ENCODE measurements around the gene SC5D. TPM values are rescaled to one million over a fixed set of nuclear protein-coding genes. Genes with fewer than 3 reads are reported as not detected.

Gene SC5D
- total and polyA plus RNA-seq, 3 experiments from 2014 or later = 7.8 to 23.6 (median 21.9) TPM

- no peaks in the 10 kb centered on the region for H3K27me3 ChIP-seq (ENCODE audit: insufficient read depth, low read length, poor library complexity, severe bottlenecking)
- no peaks in the 10 kb centered on the region for H3K9me3 ChIP-seq (ENCODE audit: low read length)
- H3K4me3 ChIP-seq (ENCODE audit: low read length) = no peak overlapping the region
- CTCF ChIA-PET = no interaction called here
- POLR2A ChIA-PET = no interaction called here
- Mint-ChIP-seq H3K27me3 (peaks cover 4 to 33% of the 10 kb centered on the region in 2 donors), H3K9me3 (peaks cover 0 to 9% (median 2%) of the 10 kb centered on the region in 5 donors), H3K4me1 (no peaks in the 10 kb centered on the region), H3K4me3 (no peak overlapping the region), H3K27ac (no peak overlapping the region), H3K36me3 (peaks cover 0 to 16% (median 0%) of the 10 kb centered on the region in 3 donors)
- H3K36me3 ChIP-seq (ENCODE audit: insufficient read depth, low read length) = no peaks in the 10 kb centered on the region
- no peak overlapping the region for H3K27ac ChIP-seq (ENCODE audit: low read depth, low read length)
- DNase-seq = no peak
- no peaks in the 10 kb centered on the region for H3K4me1 ChIP-seq (ENCODE audit: insufficient read depth, low read length)
Observed at GRCh38 chr11:121274332-121274991, 18.1 kb upstream of the SC5D start.

GRCh38 chr11:121281698-121282097, 10.9 kb upstream of the SC5D start:
- POLR2A ChIA-PET = no interaction called here
- Histone ChIP-seq H3K27ac (ENCODE audit: low read depth, low read length) (no peak overlapping the region), H3K27me3 (ENCODE audit: insufficient read depth, low read length, poor library complexity, severe bottlenecking) (peaks cover 5% of the 10 kb centered on the region), H3K4me1 (ENCODE audit: insufficient read depth, low read length) (no peaks in the 10 kb centered on the region), H3K4me3 (ENCODE audit: low read length) (no peak overlapping the region), H3K36me3 (ENCODE audit: insufficient read depth, low read length) (no peaks in the 10 kb centered on the region), H3K9me3 (ENCODE audit: low read length) (no peaks in the 10 kb centered on the region)
- DNase-seq = no peak
- H3K27ac Mint-ChIP-seq = no peak overlapping the region
- H3K27me3 Mint-ChIP-seq = peaks cover 16 to 64% of the 10 kb centered on the region in 2 donors
- no peaks in the 10 kb centered on the region for H3K4me1 Mint-ChIP-seq
- H3K36me3 Mint-ChIP-seq = peaks cover 0 to 24% (median 0%) of the 10 kb centered on the region in 3 donors
- H3K9me3 Mint-ChIP-seq = peaks cover 0 to 9% (median 3%) of the 10 kb centered on the region in 5 donors
- no peak overlapping the region for H3K4me3 Mint-ChIP-seq
- CTCF ChIA-PET = no interaction called here

DNA sequence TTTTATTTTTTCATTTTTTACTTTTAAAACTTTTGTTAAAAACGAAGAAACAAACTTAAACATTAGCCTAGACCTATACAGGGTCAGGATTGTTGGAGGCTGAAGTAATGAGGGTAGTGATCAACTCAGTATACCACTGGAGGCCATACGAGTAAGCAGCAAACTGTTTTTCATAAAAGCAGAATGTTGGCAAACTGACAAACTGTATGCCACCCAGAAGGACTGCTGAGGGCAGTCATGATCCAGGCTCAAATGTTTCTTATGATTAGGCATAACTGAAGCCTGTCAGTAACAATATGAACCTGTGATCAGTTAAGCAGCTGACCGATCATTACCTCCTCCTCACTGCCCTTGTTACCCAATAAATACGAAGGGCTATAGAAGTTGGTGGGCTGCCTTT, 10.2 kb upstream of the SC5D start:
- H3K4me3 ChIP-seq (ENCODE audit: low read length) = no peak overlapping the region
- H3K4me1 ChIP-seq (ENCODE audit: insufficient read depth, low read length) = no peaks in the 10 kb centered on the region
- CTCF ChIA-PET = no interaction called here
- POLR2A ChIA-PET = no interaction called here
- Mint-ChIP-seq H3K27ac (no peak overlapping the region), H3K27me3 (peaks cover 16 to 71% of the 10 kb centered on the region in 2 donors), H3K36me3 (peaks cover 0 to 24% (median 0%) of the 10 kb centered on the region in 3 donors), H3K9me3 (peaks cover 0 to 9% (median 3%) of the 10 kb centered on the region in 5 donors), H3K4me1 (no peaks in the 10 kb centered on the region), H3K4me3 (no peak overlapping the region)
- no peaks in the 10 kb centered on the region for H3K9me3 ChIP-seq (ENCODE audit: low read length)
- no peak for DNase-seq
- peaks cover 5% of the 10 kb centered on the region for H3K27me3 ChIP-seq (ENCODE audit: insufficient read depth, low read length, poor library complexity, severe bottlenecking)
- H3K36me3 ChIP-seq (ENCODE audit: insufficient read depth, low read length) = no peaks in the 10 kb centered on the region
- no peak overlapping the region for H3K27ac ChIP-seq (ENCODE audit: low read depth, low read length)

- Histone ChIP-seq H3K9me3 (ENCODE audit: low read length) (no peaks in the 10 kb centered on the region), H3K27ac (ENCODE audit: low read depth, low read length) (no peak overlapping the region), H3K36me3 (ENCODE audit: insufficient read depth, low read length) (no peaks in the 10 kb centered on the region), H3K4me3 (ENCODE audit: low read length) (no peak overlapping the region), H3K4me1 (ENCODE audit: insufficient read depth, low read length) (no peaks in the 10 kb centered on the region), H3K27me3 (ENCODE audit: insufficient read depth, low read length, poor library complexity, severe bottlenecking) (peaks cover 5% of the 10 kb centered on the region)
- ChIA-PET POLR2A (no interaction called here), CTCF (no interaction called here)
- no peaks in the 10 kb centered on the region for H3K4me1 Mint-ChIP-seq
- H3K27ac Mint-ChIP-seq = no peak overlapping the region
- peaks cover 16 to 71% of the 10 kb centered on the region in 2 donors for H3K27me3 Mint-ChIP-seq
- H3K9me3 Mint-ChIP-seq = peaks cover 0 to 8% (median 2%) of the 10 kb centered on the region in 5 donors
- H3K4me3 Mint-ChIP-seq = no peak overlapping the region
- H3K36me3 Mint-ChIP-seq = peaks cover 0 to 23% (median 0%) of the 10 kb centered on the region in 3 donors
- DNase-seq = no peak
Observed at GRCh38 chr11:121282886-121283502, 9.6 kb upstream of the SC5D start.

DNA sequence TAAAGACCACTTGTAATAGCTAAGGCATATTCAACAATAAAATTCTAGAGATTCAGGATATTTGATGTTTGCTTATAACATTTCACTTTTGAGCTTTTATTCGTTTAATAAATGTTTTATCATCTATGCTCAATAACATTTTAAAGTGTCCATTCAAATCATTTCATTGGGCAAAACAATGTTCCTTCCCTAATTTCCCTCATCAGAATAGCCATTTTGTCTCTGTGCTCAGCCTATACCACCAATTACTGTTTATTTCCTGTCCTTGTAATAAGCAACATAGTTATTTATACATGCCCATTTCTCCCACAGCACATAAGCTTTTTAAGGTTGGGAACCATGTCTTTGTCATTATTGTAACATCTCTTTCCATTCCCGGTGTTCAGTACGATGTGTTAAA, 1.3 kb upstream of the SC5D start:
- Histone ChIP-seq H3K9me3 (ENCODE audit: low read length) (no peaks in the 10 kb centered on the region), H3K27me3 (ENCODE audit: insufficient read depth, low read length, poor library complexity, severe bottlenecking) (no peaks in the 10 kb centered on the region), H3K36me3 (ENCODE audit: insufficient read depth, low read length) (no peaks in the 10 kb centered on the region), H3K27ac (ENCODE audit: low read depth, low read length) (no peak overlapping the region), H3K4me3 (ENCODE audit: low read length) (no peak overlapping the region), H3K4me1 (ENCODE audit: insufficient read depth, low read length) (peaks cover 20% of the 10 kb centered on the region)
- H3K36me3 Mint-ChIP-seq = peaks cover 0 to 22% (median 0%) of the 10 kb centered on the region in 3 donors
- peaks cover 5 to 7% of the 10 kb centered on the region in 2 donors for H3K27me3 Mint-ChIP-seq
- no peaks in the 10 kb centered on the region for H3K9me3 Mint-ChIP-seq
- peaks cover 29 to 48% (median 43%) of the 10 kb centered on the region in 3 donors for H3K4me1 Mint-ChIP-seq
- H3K27ac Mint-ChIP-seq = peak overlapping the region; percentile 22 to 99 (median 98)
- no peak for DNase-seq
- H3K4me3 Mint-ChIP-seq = peak overlapping the region in 4 of 7 donors; percentile 92 to 96 (median 94)
- ChIA-PET POLR2A (interaction anchor here (0.7 to 0.8 kb wide), 2 partner anchors 29 to 136 kb away, joined by 3 read pairs; no protein-coding TSS in a partner anchor), CTCF (no interaction called here)

- Mint-ChIP-seq H3K36me3 (peaks cover 0 to 26% (median 0%) of the 10 kb centered on the region in 3 donors), H3K27me3 (peaks cover 4 to 5% of the 10 kb centered on the region in 2 donors), H3K4me1 (peaks cover 33 to 54% (median 47%) of the 10 kb centered on the region in 3 donors), H3K9me3 (no peaks in the 10 kb centered on the region), H3K4me3 (peak overlapping the region; percentile 91 to 99 (median 94)), H3K27ac (peak overlapping the region; percentile 98 to 100 (median 99))
- peak overlapping the region; percentile 76 for H3K4me3 ChIP-seq (ENCODE audit: low read length)
- peaks cover 20% of the 10 kb centered on the region for H3K4me1 ChIP-seq (ENCODE audit: insufficient read depth, low read length)
- CTCF ChIA-PET = interaction anchor here (0.8 to 1.0 kb wide), 3 partner anchors 47 to 300 kb away, joined by 3 read pairs; no protein-coding TSS in a partner anchor
- POLR2A ChIA-PET = interaction anchor here (0.7 to 1.0 kb wide), 5 partner anchors 28 to 159 kb away, joined by 3 to 5 read pairs (median 3); no protein-coding TSS in a partner anchor
- H3K27me3 ChIP-seq (ENCODE audit: insufficient read depth, low read length, poor library complexity, severe bottlenecking) = no peaks in the 10 kb centered on the region
- no peak for DNase-seq
- no peaks in the 10 kb centered on the region for H3K9me3 ChIP-seq (ENCODE audit: low read length)
- H3K36me3 ChIP-seq (ENCODE audit: insufficient read depth, low read length) = no peaks in the 10 kb centered on the region
- H3K27ac ChIP-seq (ENCODE audit: low read depth, low read length) = peak overlapping the region; percentile 78
Observed at GRCh38 chr11:121291896-121292494, 576 bp upstream of the SC5D start.

- peaks cover 20% of the 10 kb centered on the region for H3K4me1 ChIP-seq (ENCODE audit: insufficient read depth, low read length)
- ChIA-PET CTCF (interaction anchor here (0.8 kb wide), 1 partner anchor 190 kb away, joined by 3 read pairs; no protein-coding TSS in a partner anchor), POLR2A (no interaction called here)
- Mint-ChIP-seq H3K9me3 (no peaks in the 10 kb centered on the region), H3K27ac (peak overlapping the region; percentile 98 to 100 (median 99)), H3K4me3 (peak overlapping the region; percentile 91 to 99 (median 94)), H3K36me3 (peaks cover 0 to 31% (median 0%) of the 10 kb centered on the region in 3 donors), H3K4me1 (peaks cover 35 to 65% (median 52%) of the 10 kb centered on the region in 3 donors), H3K27me3 (peaks cover 0 to 5% of the 10 kb centered on the region in 2 donors)
- H3K9me3 ChIP-seq (ENCODE audit: low read length) = no peaks in the 10 kb centered on the region
- H3K4me3 ChIP-seq (ENCODE audit: low read length) = peak overlapping the region; percentile 76
- no peak for DNase-seq
- peak overlapping the region; percentile 78 for H3K27ac ChIP-seq (ENCODE audit: low read depth, low read length)
- no peaks in the 10 kb centered on the region for H3K36me3 ChIP-seq (ENCODE audit: insufficient read depth, low read length)
- no peaks in the 10 kb centered on the region for H3K27me3 ChIP-seq (ENCODE audit: insufficient read depth, low read length, poor library complexity, severe bottlenecking)
Observed at GRCh38 chr11:121293288-121293594, 670 bp downstream of the SC5D start.
